Thyroid gland (tissue), 4 donors: ENCODE measurements around the gene BMP5.

Source experiments
- CTCF ChIP-seq, 6 experiments: fragments of 200-600 bp in 3 of 6; fragments of 450-650 bp in 3 of 6; sonication (generic) in 3 of 6; IDR thresholded peaks; one replicate each; pipeline ENCODE4 v1.5.1; 2016 to 2019; ENCODE audit warnings: antibody characterized with exemption in 6 of 6, mild to moderate bottlenecking in 2 of 6, inconsistent platforms in 1 of 6, moderate library complexity in 1 of 6
- POLR2A ChIP-seq, 2 donors: fragments of 450-650 bp; IDR thresholded peaks; one replicate each; pipeline ENCODE4 v1.6.1; 2017; ENCODE audit warnings: antibody characterized with exemption in 2 of 2, mild to moderate bottlenecking in 2 of 2, moderate library complexity in 1 of 2

- no peak for TF ChIP-seq CTCF (IDR thresholded peaks at IDR 0.05)
- TF ChIP-seq POLR2A (IDR thresholded peaks at IDR 0.05) = no peak
Observed at GRCh38 chr6:55868176-55868575, 7.2 kb downstream of the BMP5 start.
